HG03565 (cell line): ENCODE results near the gene CLDN5.
"Not testable (repeated sequence)": the region's sequence is repeated elsewhere in the genome, so short reads cannot be mapped to it uniquely, and the experiment has no call there.

Experiments used
- ATAC-seq: cut with Tn5 transposase; IDR thresholded peaks from one replicate; pipeline ENCODE4 v1.9.1; 2021; ENCODE audit warnings: mild to moderate bottlenecking, moderate library complexity; ENCODE audit not compliant: unreplicated experiment

The CLDN5 gene

DNA sequence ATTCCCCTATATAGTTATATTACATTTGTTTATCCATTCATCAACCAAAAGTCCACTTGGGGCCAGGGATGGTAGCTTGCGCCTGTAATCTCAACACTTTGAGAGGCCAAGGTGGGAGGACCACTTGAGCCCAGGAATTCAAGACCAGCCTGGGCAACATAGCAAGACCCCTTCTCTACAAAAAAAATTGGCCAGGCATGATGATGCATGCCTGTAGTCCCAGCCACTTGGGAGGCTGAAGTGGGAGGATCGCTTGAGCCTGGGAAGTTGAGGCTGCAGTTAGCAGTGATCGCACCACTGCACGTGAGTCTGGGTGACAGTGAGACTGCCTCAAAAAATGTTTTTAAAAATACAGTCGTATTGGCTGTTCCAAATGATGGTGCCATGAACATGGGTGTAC is 24.2 kb upstream of the CLDN5 start:
- not testable (repeated sequence) for ATAC-seq

DNA sequence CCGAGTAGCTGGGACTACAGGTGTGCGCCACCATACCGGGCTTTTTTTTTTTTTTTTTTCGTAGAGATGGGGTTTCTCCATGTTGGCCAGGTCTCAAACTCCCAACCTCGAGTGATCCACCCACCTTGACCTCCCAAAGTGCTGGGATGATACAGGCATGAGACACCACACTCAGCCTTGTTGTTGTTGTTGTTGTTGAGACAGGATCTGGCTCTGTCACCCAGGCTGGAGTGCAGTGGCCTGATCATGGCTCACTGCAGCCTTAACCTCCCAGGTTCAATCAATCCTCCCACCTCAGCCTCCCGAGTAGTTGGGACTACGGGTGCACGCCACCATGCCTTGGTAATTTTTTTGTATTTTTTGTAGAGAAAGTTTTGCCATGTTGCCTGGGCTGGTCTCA is 23.4 kb upstream of the CLDN5 start:
- no peak for ATAC-seq

DNA sequence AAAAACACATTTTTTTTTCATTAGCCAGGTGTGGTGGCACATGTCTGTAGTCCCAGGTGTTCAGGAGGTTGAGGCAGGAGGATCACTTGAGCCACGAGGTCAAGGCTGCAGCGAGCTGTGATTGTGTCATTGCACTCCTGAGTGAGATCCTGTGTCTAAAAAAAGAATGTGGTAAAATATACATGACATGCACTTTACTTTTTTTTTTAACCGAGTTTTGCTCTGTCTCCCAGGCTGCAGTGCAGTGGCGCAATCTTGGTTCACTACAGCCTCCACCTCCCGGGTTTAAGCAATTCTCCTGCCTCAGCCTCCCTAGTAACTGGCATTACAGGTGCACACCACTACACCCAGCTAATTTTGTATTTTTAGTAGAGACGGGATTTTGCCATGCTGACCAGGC is 22.5 kb upstream of the CLDN5 start:
- ATAC-seq: no peak

DNA sequence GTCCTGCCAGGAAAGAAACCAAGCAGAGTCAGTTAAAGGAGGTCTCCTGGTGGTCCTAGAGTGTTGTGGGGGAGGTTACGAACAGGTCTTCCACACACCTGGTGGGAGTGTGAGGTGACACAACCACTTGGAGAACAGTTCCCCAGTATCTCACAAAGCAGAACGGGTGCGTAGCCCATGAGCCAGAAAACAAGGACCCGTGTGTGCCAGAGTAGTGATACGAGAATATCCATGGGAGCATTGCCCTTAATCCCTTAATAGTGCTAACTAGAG is 21.7 kb upstream of the CLDN5 start:
- no peak for ATAC-seq

DNA sequence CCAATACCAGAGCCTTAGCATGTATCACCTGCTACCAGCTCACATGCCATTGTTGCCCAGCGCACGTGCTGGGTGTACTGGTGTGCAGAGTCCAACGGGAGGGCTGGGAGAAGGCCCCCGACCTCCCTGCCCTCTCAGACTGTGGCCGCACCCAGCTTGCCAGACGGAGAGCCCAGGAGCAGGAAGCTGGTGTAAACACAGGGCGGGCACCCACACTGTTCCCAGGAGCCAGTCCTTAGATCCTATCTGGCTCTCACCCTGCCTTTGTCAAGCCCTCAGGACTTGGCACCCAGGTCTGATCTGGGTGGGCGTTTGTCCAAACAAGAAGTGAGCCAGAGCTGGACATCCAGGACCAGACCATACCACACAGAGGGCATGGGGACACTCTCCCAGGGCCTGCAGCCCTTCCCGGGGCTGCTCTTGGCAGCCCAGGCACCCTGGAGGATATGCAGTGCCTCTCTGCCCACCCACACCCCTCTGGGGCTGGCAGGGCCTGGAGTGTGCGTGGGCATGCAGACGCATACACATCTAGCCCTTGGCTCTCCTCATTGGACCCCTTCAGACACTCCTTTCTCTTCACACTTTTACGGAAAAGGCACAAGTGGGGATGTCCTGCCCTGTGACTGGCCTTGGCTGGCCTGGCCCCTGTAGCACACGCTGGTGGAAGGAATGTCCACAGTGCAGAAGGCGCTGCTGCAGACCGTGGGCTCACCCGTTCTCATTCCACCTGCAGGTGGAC is 19.9 kb upstream of the CLDN5 start:
- no peak for ATAC-seq

DNA sequence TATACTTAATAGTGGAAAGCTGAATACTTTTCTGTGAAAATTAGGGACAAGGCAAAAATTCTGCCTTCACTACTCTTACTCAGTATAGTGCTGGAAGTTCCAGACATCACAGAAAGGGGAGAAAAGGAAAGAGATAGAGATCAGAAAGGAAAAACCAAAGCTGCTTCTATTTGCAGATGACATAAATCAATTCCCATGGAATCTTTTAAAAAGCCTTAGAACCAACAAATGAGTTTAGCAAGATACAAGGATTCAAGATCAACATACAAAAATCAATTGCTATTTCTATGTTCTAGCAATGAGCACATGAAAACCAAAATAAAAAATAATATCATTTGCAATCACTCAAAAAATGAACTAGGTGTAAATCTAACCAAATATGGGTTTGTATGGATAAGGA is 16.2 kb upstream of the CLDN5 start:
- ATAC-seq: no peak

DNA sequence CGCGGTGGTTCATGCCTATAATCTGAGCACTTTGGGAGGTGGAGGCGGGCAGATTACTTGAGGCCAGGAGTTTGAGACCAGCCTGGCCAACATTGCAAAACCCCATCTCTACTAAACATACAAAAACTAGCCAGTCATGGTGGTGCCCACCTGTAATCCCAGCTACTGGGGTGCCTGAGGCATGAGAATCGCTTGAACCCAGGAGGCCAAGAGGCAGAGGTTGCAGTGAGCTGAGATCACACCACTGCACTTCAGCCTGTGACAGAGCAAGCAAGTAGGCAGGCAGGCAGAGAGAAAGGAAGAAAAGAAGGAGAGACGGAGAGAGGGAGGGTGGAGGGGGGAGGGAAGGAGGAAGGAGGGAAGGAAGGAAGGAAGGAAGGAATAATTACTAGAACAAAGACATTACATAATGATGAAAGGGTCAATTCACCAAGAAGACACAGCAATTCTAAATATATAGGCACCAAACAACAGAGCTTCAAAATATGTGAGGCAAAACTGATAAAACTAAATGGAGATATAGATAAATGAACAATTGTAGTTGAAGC is 13.8 kb upstream of the CLDN5 start:
- no peak for ATAC-seq

DNA sequence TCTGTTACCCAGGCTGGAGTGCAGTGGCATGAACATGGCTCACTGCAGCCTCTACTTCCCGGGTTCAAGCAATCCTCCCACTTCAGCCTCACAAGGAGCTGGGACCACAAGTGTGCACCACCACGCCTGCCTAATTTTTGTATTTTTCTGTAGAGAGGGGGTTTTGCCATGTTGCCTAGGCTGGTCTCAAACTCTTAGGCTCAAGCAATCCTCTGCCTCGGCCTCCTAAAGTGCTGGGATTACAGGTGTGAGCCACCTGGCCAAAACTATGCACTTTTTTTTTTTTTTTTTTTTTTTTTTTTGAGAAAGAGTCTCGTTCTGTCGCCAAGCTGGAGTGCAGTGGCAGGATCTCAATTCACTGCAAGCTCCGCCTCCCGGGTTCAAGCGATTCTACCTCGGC is 12.4 kb upstream of the CLDN5 start:
- no peak for ATAC-seq

DNA sequence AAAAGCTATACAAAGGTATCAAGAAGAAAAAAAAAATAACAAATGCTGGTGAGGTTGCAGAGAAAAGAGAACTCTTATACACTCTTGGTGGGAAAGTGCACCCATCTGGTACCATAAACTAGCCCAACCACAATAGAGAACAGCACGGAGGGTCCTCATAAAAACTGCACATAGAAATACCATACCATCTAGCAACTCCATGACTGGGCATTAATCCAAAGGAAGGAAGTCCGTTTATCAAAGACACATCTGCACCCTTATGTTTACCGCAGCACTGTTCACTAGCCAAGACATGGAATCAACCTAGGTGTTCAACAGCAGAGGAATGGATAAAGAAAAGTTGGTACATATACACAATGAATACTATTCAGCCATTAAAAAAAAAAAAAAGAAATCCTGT is 10.8 kb upstream of the CLDN5 start:
- ATAC-seq: no peak

DNA sequence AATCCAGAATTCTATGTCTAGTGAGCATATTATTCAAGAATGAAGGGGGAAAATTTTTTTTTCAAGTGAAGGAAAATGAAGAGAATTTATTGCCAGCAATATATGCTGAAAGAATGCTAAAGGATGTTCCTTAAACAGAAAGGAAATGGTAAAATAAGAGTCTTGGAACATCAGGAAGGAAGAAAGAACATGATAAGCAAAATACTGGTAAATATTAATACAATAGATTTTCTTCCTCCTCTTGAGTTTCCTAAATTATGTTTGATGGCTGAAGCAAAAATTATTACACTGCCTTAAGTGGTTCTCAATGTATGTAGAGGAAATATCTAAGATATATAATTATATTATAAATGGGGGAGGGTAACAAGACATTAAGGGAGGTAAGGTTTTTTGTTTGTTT is 9.6 kb upstream of the CLDN5 start:
- no peak for ATAC-seq

DNA sequence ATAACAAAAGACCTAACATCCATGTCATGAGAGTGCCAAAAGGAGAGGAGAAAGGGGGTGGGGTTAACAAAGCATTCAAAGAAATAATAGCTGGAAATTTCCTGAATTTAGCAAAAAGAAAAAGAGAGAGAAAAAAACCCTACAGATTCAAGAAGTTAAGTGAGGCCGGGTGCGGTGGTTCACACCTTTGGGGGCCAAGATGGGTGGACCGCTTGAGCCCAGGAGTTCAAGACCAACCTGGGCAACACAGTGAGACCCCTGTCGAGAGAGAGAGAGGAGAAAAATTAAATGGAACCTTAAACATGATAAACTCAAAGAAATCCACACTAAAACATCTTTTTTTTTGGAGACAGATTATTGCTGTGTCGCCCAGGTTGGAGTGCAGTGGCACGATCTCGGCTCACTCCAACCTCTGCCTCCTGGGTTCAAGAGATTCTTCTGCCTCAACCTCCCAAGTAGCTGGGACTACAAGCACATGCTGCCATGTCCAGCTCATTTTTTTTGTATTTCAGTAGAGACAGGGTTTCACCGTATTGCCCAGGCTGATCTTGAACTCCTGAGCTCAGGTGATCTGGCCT is 8.9 kb upstream of the CLDN5 start:
- no peak for ATAC-seq

DNA sequence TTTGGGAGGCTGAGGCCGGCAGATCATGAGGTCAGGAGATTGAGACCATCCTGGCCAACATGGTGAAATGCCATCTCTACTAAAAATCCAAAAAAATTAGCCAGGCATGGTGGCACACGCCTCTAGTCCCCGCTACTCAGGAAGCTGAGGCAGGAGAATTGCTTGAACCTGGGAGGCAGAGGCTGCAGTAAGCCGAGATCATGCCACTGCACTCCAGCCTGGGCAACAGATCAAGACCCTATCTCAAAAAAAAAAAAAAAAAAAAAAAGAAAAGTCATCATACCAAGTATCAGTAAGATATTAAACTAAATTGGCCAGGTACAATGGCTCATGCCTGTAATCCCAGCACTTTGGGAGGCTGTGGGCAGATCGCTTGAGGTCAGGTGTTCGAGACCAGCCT is 7.1 kb upstream of the CLDN5 start:
- ATAC-seq: not testable (repeated sequence)

DNA sequence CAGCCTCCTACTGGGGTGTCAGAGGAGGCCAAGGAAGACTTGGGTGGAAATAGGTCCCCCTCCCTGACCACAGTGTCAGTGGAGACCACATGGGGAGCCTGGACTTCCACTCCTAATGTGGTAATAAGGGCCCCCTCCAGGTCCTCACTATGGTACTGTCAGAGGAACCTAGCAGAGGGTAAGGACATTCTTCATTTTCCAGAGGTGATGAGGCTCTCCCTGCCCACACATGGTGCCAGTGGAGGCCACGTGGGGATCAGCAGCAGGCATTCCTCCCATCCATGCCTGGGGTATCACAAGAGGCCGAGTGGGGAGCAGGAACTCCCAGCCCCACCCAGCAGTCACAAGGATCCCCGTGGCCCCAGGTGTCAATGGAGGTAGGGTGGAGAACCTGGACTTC is 6.5 kb upstream of the CLDN5 start:
- no peak for ATAC-seq

DNA sequence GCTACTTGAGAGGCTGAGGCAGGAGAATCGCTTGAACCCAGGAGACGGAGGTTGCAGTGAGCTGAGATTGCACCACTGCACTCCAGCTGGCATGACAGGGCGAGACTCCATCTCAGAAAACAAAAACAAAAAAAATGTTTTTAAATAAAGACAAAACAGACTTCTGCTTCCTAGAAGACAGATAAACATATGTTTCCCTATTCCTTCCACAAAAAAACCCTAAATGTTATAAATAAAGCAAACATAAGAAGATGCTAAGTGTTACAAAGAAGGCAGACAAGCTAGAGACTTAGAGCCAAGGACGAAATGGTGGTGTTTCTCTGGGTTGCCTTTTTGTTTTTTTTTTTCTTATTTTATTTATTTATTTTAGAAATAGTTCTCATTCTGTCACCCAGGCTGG is 5.6 kb upstream of the CLDN5 start:
- ATAC-seq: no peak

DNA sequence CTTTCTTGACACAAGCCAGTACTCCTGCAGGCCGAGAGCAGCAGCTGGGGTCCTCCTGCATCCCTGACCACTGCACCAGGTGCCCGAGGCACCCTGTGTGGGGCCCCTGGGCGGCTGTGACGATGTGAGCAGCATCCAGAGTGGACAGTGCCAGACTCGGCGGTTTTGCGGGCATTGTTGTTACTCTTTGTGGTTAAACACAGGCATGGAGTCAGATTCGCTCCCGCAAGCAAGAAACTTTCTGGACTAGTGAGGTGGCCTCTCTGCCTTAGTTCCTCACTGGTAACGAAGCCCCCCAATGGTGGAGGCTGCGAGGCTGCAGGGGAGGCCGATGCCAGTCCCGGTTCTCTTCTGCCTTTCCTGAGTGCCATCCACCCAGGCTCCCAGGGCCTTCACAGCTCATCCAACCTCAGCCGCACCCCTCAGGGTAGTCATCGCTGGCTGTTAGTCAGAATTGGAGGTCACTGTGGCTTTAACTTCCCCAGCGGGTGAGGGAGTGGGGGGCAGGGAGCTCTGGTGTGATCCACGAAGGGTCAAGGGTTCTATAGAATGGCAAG is 3.7 kb upstream of the CLDN5 start:
- no peak for ATAC-seq

DNA sequence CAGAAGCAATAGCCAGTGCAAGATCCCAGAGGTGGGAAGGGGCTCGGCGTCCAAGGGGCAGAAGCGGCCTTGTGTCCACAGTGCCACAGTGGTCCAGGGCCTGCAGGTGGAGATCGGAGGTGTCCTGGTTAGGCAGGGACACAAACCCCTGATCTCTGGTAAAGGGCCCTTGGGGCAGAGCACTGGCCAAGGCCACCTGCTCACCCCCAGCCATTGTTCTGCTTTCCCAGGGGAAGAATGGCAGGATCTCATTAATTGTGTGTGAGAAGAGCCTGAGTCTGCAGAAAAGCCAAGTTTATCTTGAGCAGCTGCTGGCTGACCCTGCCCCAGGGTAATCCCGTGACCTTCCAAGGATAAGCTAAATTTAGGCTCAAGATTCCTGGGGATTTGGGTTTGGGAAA is 3.1 kb upstream of the CLDN5 start:
- no peak for ATAC-seq

DNA sequence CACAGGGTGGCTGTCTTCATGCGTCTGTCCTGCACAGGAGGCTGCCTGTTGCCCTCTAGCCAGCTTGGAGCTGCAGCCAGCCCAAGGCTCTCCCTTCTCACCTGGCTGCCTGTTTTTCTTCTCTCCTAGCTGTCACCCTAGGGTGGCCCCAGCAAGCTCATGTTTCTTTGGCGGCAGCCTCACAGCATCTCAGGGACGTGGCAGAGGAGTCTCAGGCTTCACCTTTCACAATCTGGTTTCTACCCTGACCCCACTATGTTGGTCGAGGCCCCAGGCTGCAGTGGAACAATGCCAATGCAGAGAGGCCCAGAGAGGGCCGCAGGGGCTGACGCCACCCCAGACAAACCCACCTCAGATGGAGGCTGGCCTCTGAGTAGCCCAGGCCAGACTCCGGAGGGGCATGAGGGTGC is 2.5 kb upstream of the CLDN5 start:
- no peak for ATAC-seq

DNA sequence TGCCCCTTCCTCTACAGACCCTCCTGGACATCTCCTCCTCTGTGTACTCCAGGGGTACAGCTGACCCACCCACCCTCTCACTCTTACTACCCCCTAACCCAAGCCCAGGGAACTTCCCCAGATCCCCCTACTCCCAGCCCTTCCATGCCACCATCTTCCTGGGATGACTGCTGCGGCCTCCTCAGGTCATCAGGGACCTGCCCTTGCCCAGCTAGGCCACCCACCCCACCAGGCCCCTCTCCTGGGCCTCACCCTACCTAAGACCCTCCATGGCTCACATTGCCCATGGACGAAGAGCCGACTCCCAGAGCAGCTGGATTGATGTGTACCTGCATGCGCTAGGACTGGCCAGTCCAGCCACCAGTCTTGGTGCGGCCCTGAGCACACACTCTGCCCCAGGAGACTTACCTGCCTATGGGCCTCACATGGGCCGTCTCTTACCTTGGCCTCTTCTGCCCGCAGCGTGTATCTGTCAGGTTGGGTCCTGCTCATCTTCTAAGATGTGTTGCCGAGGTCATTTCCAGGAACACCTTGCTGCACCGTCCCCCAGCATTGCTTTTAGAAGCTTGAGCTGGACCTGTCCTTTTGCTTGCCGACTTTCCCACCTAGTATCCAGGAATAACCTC is 2.0 kb upstream of the CLDN5 start:
- ATAC-seq: no peak

DNA sequence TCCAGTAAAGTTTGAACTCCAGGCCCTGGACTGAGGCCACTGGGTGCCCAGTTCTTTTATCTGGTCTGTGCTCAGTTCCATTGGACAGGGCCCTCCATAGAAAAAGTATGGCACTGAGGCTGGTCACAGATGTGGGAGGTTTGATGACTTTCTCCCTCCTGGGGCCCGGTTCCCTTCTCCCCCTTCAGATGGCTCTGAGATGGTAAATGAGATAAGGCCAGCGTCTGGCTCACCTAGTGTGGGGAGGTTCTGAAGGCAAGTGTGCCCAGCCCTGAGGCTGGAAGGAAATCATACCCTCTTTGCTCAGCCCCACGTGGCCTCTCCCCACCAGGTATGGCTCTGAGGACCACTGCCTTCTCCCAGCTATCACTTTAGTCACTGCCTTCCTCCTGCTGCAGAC is 1.5 kb upstream of the CLDN5 start:
- ATAC-seq: no peak

DNA sequence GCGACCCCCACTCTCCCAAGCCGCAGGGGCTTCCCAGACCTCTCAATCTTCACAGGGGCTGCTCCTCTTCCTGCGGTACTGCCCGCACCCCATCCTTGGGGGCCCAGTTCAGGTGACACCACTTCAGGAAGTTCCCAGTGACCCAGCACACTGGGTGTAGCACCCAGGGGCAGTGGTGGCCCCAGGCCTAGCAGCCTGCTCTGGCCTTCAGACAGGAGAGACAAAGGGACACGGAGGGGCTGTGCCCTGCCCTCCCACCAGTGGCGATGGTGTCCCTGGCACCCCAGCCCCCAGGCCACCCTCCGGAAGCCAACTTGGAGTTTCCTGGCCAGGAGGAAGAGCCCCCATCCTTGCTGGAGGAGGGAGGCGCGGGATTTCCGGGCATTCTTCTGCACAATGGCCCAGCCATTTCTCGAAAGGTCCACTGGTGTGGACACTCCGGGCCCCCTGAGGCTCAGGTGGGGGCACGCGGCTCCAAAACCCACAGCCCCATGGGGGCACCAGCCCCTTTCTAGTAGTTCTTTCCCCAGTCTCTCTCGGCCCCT is 978 bp upstream of the CLDN5 start:
- no peak for ATAC-seq

DNA sequence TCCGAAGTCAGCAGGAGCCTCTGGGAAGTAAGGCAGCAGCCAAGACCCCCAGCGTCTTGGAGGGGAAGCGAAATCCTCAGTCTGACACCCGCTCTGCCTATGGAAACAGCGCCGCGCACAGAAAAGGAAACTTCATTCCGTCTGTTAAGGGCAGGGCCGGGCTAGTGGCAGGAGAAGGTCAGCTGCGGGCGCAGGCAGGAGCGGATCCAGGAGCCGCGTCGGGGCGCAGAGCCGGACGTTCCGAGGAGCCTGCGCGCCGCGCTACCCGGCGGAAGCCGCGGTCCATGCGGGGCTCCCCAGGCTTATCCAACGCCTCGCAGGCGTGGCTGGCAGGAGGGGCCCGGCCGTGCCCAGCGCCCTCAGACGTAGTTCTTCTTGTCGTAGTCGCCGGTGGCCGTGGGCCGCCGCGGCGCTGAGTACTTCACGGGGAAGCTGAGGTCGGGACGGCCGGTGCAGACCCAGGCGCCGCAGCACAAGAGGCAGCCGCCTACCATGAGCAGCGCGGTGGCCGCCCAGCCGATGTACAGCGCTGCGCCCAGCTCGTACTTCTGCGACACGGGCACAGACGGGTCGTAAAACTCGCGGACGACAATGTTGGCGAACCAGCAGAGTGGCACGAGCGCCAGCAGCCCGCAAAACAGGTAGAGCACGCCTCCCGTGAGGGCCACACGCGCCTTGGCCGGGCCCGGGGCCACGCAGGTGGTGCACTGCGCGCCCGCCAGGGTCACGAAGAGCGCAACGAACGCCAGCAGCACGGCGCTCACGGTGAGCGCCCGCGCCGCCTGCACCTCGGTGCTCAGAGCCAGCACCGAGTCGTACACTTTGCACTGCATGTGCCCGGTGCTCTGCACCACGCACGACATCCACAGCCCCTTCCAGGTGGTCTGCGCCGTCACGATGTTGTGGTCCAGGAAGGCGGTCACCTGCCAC is 705 bp downstream of the CLDN5 start:
- no peak for ATAC-seq
